MCF 10A (cell line): ENCODE results near the gene UGT8. TPM values are rescaled to one million over a fixed set of nuclear protein-coding genes. Genes with fewer than 3 reads are reported as not detected.

Experiments
- BruUV-seq: library from RNA; stranded (reverse); fragments of 400-500 nt; replicated peaks from 2 replicates; lab custom pipeline; 2021; lab: Mats Ljungman, UMichigan
- CTCF ChIA-PET: fragments of 300-600 bp; sonication (Branson Sonifier 250); formaldehyde crosslinking; extraction: SDS; loops from one replicate; lab custom pipeline; 2021; ENCODE audit warnings: antibody characterized with exemption, inconsistent platforms; lab: Yijun Ruan, JAX
- POLR2A ChIA-PET: fragments of 300-600, 350-650 bp; sonication (Branson Sonifier 250); formaldehyde crosslinking; extraction: SDS; loops from one replicate; lab custom pipeline; 2020; ENCODE audit warnings: antibody characterized with exemption, inconsistent platforms; lab: Yijun Ruan, JAX
- DNase-seq: peaks from one replicate; pipeline ENCODE4 v3.0.0-alpha.2; 2018; ENCODE audit not compliant: unreplicated experiment
- H3K27ac Mint-ChIP-seq: one replicate; pipeline ENCODE4 v1.8.0; 2022; ENCODE audit warnings: mild to moderate bottlenecking, low read depth, mixed read lengths; ENCODE audit not compliant: unreplicated experiment
- H3K27me3 Mint-ChIP-seq: one replicate; pipeline ENCODE4 v1.8.0; 2022; ENCODE audit warnings: mixed read lengths; ENCODE audit not compliant: insufficient read depth, unreplicated experiment
- H3K36me3 Mint-ChIP-seq: one replicate; pipeline ENCODE4 v1.8.0; 2022; ENCODE audit warnings: mild to moderate bottlenecking, moderate library complexity, mixed read lengths; ENCODE audit not compliant: insufficient read depth, unreplicated experiment
- H3K4me1 Mint-ChIP-seq: one replicate; pipeline ENCODE4 v1.8.0; 2022; ENCODE audit warnings: mixed read lengths; ENCODE audit not compliant: insufficient read depth, unreplicated experiment
- H3K4me3 Mint-ChIP-seq: one replicate; pipeline ENCODE4 v1.8.0; 2022; ENCODE audit warnings: mild to moderate bottlenecking, moderate library complexity, mixed read lengths; ENCODE audit not compliant: unreplicated experiment
- H3K9me3 Mint-ChIP-seq: one replicate; pipeline ENCODE4 v1.8.0; 2022; ENCODE audit warnings: mixed read lengths; ENCODE audit not compliant: unreplicated experiment
- intact Hi-C: fragments of 100-400 bp; cut with micrococcal nuclease; formaldehyde crosslinking; loops from 2 replicates; pipeline ENCODE4 v1.14.1; 2022
- microRNA-seq: library from miRNA; unstranded; fragments of <30 nt; microRNA quantifications from one replicate; pipeline ENCODE4 v1.2.0, GENCODE V29; 2022
- total RNA-seq: library from RNA; stranded (reverse); gene quantifications from 2 replicates; pipeline ENCODE4 v1.2.3, GENCODE V29; 2022
- TF ChIP-seq, protein P1 (sequence below): fragments of 200-600 bp; IDR thresholded peaks from one replicate; pipeline ENCODE4 v1.8.0; 2022; ENCODE audit warnings: antibody characterized with exemption, mild to moderate bottlenecking; ENCODE audit not compliant: unreplicated experiment

Gene UGT8
- total RNA-seq, 1 experiment from 2014 or later: 2.6 TPM

DNA sequence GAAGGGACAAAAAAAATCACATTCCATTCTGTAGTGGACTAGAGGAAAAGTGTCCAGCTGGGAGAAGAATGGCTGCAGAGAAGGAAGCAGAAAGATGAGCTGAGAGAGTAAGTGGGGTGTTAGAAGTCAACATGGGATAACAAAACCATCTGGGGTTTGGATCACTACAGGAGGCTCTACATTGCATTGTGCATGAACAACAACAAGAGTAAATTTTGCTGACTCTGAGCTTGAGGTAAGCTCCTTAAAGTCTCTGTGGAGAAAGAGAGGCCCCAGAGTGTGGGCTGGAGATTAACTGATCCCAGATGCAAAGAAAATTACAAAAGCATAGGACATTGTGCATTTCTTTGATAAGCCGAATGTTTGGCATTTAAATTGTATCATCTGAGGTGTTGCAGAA is 128.9 kb downstream of the UGT8 start:
- Mint-ChIP-seq H3K27me3 (peaks cover 31% of the 10 kb centered on the region), H3K4me1 (no peaks in the 10 kb centered on the region), H3K9me3 (no peaks in the 10 kb centered on the region), H3K36me3 (no peaks in the 10 kb centered on the region), H3K4me3 (no peak overlapping the region), H3K27ac (no peak overlapping the region)
- DNase-seq: no peak
- intact Hi-C loops: no loop called here
- no TSS peak for BruUV-seq
- TF ChIP-seq, protein P1, sequence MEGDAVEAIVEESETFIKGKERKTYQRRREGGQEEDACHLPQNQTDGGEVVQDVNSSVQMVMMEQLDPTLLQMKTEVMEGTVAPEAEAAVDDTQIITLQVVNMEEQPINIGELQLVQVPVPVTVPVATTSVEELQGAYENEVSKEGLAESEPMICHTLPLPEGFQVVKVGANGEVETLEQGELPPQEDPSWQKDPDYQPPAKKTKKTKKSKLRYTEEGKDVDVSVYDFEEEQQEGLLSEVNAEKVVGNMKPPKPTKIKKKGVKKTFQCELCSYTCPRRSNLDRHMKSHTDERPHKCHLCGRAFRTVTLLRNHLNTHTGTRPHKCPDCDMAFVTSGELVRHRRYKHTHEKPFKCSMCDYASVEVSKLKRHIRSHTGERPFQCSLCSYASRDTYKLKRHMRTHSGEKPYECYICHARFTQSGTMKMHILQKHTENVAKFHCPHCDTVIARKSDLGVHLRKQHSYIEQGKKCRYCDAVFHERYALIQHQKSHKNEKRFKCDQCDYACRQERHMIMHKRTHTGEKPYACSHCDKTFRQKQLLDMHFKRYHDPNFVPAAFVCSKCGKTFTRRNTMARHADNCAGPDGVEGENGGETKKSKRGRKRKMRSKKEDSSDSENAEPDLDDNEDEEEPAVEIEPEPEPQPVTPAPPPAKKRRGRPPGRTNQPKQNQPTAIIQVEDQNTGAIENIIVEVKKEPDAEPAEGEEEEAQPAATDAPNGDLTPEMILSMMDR: no peak
- ChIA-PET CTCF (interaction anchor here (0.6 to 0.7 kb wide), 2 partner anchors 27 to 280 kb away, joined by 3 to 4 read pairs; no protein-coding TSS in a partner anchor), POLR2A (no interaction called here)

Small RNA genes lying within 50 kb of the gene (microRNA-seq; reads per million reads assigned to microRNA genes)
- 22.1 reads per million, percentile 59 among the genes with 10 or more reads in this experiment for gene MIR577
